ENCODE data around the gene HEXIM1.

Gene HEXIM1

GRCh38 chr17:45148183-45149036 is at the start of gene HEXIM1:
Gene HEXIM1, plus strand, starts transcription at chr17:45148475. Its CDS starts 716 bp downstream, at chr17:45149191.
- DNase-seq = peak; percentile 99

GRCh38 chr17:45098869-45099616 is 49.2 kb upstream of the HEXIM1 start:
- DNase-seq = peak; percentile 69 to 80

- DNase-seq = no peak
Measured at GRCh38 chr17:45101546-45101882, 46.8 kb upstream of the HEXIM1 start.

- no peak for DNase-seq
Measured at GRCh38 chr17:45101883-45102811, 46.1 kb upstream of the HEXIM1 start.

GRCh38 chr17:45102856-45103255 is 45.4 kb upstream of the HEXIM1 start:
- DNase-seq = no peak

- DNase-seq = no peak
Measured at GRCh38 chr17:45103269-45103795, 44.9 kb upstream of the HEXIM1 start.

GRCh38 chr17:45104029-45104428 is 44.2 kb upstream of the HEXIM1 start:
- DNase-seq = no peak

GRCh38 chr17:45104497-45104896 is 43.8 kb upstream of the HEXIM1 start:
- DNase-seq = no peak

GRCh38 chr17:45104907-45105624 is 43.2 kb upstream of the HEXIM1 start:
- no peak for DNase-seq

- no peak for DNase-seq
Measured at GRCh38 chr17:45106096-45106495, 42.2 kb upstream of the HEXIM1 start.

GRCh38 chr17:45106582-45106981 is 41.7 kb upstream of the HEXIM1 start:
- DNase-seq = no peak

- no peak for DNase-seq
Measured at GRCh38 chr17:45107293-45108010, 40.8 kb upstream of the HEXIM1 start.

- no peak for DNase-seq
Measured at GRCh38 chr17:45108051-45108450, 40.2 kb upstream of the HEXIM1 start.

- DNase-seq = no peak
Measured at GRCh38 chr17:45108595-45109521, 39.4 kb upstream of the HEXIM1 start.

GRCh38 chr17:45110676-45111611 is 37.3 kb upstream of the HEXIM1 start:
- no peak for DNase-seq

GRCh38 chr17:45111850-45112249 is 36.4 kb upstream of the HEXIM1 start:
- no peak for DNase-seq

GRCh38 chr17:45112559-45113423 is 35.5 kb upstream of the HEXIM1 start:
- DNase-seq = no peak

- no peak for DNase-seq
Measured at GRCh38 chr17:45113424-45113754, 34.9 kb upstream of the HEXIM1 start.
